MCF 10A (cell line): ENCODE results near the gene DNM2. TPM values are rescaled to one million over a fixed set of nuclear protein-coding genes. Genes with fewer than 3 reads are reported as not detected.
"Not testable (repeated sequence)": the region's sequence is repeated elsewhere in the genome, so short reads cannot be mapped to it uniquely, and the experiment has no call there.

Experiments
- BruUV-seq: library from RNA; stranded (reverse); fragments of 400-500 nt; replicated peaks from 2 replicates; lab custom pipeline; 2021; lab: Mats Ljungman, UMichigan
- CTCF ChIA-PET: fragments of 300-600 bp; sonication (Branson Sonifier 250); formaldehyde crosslinking; extraction: SDS; loops from one replicate; lab custom pipeline; 2021; ENCODE audit warnings: antibody characterized with exemption, inconsistent platforms; lab: Yijun Ruan, JAX
- POLR2A ChIA-PET: fragments of 300-600, 350-650 bp; sonication (Branson Sonifier 250); formaldehyde crosslinking; extraction: SDS; loops from one replicate; lab custom pipeline; 2020; ENCODE audit warnings: antibody characterized with exemption, inconsistent platforms; lab: Yijun Ruan, JAX
- DNase-seq: peaks from one replicate; pipeline ENCODE4 v3.0.0-alpha.2; 2018; ENCODE audit not compliant: unreplicated experiment
- H3K27ac Mint-ChIP-seq: one replicate; pipeline ENCODE4 v1.8.0; 2022; ENCODE audit warnings: mild to moderate bottlenecking, low read depth, mixed read lengths; ENCODE audit not compliant: unreplicated experiment
- H3K27me3 Mint-ChIP-seq: one replicate; pipeline ENCODE4 v1.8.0; 2022; ENCODE audit warnings: mixed read lengths; ENCODE audit not compliant: insufficient read depth, unreplicated experiment
- H3K36me3 Mint-ChIP-seq: one replicate; pipeline ENCODE4 v1.8.0; 2022; ENCODE audit warnings: mild to moderate bottlenecking, moderate library complexity, mixed read lengths; ENCODE audit not compliant: insufficient read depth, unreplicated experiment
- H3K4me1 Mint-ChIP-seq: one replicate; pipeline ENCODE4 v1.8.0; 2022; ENCODE audit warnings: mixed read lengths; ENCODE audit not compliant: insufficient read depth, unreplicated experiment
- H3K4me3 Mint-ChIP-seq: one replicate; pipeline ENCODE4 v1.8.0; 2022; ENCODE audit warnings: mild to moderate bottlenecking, moderate library complexity, mixed read lengths; ENCODE audit not compliant: unreplicated experiment
- H3K9me3 Mint-ChIP-seq: one replicate; pipeline ENCODE4 v1.8.0; 2022; ENCODE audit warnings: mixed read lengths; ENCODE audit not compliant: unreplicated experiment
- intact Hi-C: fragments of 100-400 bp; cut with micrococcal nuclease; formaldehyde crosslinking; loops from 2 replicates; pipeline ENCODE4 v1.14.1; 2022
- total RNA-seq: library from RNA; stranded (reverse); gene quantifications from 2 replicates; pipeline ENCODE4 v1.2.3, GENCODE V29; 2022
- TF ChIP-seq, protein P1 (sequence below): fragments of 200-600 bp; IDR thresholded peaks from one replicate; pipeline ENCODE4 v1.8.0; 2022; ENCODE audit warnings: antibody characterized with exemption, mild to moderate bottlenecking; ENCODE audit not compliant: unreplicated experiment

DNM2 gene
- total RNA-seq, 1 experiment from 2014 or later, result 114 TPM

DNA sequence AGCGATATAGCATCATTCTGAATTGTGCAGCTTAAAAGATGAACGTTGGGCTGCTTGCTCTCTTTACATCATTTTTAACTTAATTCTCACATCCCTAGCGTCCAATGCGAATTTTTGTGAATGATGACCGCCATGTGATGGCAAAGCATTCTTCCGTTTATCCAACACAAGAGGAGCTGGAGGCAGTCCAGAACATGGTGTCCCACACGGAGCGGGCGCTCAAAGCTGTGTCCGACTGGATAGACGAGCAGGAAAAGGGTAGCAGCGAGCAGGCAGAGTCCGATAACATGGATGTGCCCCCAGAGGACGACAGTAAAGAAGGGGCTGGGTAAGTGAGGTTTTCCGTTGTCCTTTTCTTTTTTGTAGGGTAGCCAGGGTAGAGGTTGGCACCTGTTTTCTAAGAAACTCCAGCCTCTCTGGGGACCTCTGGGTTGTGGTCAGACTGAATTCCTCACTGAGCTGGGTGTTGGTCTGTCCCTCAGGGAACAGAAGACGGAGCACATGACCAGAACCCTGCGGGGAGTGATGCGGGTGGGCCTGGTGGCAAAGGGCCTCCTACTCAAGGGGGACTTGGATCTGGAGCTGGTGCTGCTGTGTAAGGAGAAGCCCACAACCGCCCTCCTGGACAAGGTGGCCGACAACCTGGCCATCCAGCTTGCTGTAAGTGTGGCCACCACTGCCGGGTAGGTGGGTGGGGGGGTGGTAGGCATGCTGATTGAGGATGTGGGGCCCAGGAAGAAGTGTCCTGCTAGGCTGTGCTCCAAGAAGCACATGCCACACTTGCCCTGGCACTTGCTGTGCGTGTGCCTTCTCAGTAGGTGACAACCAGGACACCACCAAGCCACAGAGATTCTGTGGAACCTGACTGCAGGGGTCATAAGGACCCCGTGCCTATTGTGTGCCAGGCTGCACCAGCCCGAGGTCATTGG, 46.7 kb upstream of the DNM2 start:
- Mint-ChIP-seq H3K27ac (no peak overlapping the region), H3K4me3 (no peak overlapping the region), H3K4me1 (peaks cover 4% of the 10 kb centered on the region), H3K27me3 (no peaks in the 10 kb centered on the region), H3K9me3 (no peaks in the 10 kb centered on the region), H3K36me3 (peaks cover 71% of the 10 kb centered on the region)
- ChIA-PET POLR2A (interaction anchor here (1.1 to 2.5 kb wide), 3 partner anchors 15 to 105 kb away, joined by 3 to 7 read pairs (median 5); partner anchors contain the start of gene KRI1), CTCF (interaction anchor here (0.6 to 3.5 kb wide), 5 partner anchors 16 to 90 kb away, joined by 3 to 17 read pairs (median 4); no protein-coding TSS in a partner anchor)
- intact Hi-C loops, result no loop called here
- BruUV-seq, result TSS peak; percentile 52
- DNase-seq, result no peak
- TF ChIP-seq, protein P1, sequence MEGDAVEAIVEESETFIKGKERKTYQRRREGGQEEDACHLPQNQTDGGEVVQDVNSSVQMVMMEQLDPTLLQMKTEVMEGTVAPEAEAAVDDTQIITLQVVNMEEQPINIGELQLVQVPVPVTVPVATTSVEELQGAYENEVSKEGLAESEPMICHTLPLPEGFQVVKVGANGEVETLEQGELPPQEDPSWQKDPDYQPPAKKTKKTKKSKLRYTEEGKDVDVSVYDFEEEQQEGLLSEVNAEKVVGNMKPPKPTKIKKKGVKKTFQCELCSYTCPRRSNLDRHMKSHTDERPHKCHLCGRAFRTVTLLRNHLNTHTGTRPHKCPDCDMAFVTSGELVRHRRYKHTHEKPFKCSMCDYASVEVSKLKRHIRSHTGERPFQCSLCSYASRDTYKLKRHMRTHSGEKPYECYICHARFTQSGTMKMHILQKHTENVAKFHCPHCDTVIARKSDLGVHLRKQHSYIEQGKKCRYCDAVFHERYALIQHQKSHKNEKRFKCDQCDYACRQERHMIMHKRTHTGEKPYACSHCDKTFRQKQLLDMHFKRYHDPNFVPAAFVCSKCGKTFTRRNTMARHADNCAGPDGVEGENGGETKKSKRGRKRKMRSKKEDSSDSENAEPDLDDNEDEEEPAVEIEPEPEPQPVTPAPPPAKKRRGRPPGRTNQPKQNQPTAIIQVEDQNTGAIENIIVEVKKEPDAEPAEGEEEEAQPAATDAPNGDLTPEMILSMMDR, result no peak

GRCh38 chr19:10671922-10672321, 46.0 kb upstream of the DNM2 start:
- DNase-seq, intact Hi-C loops, H3K4me3 Mint-ChIP-seq, BruUV-seq, H3K4me1 Mint-ChIP-seq, H3K27ac Mint-ChIP-seq, H3K9me3 Mint-ChIP-seq, H3K27me3 Mint-ChIP-seq: not testable (repeated sequence)
- ChIA-PET CTCF (interaction anchor here (0.6 to 3.5 kb wide), 6 partner anchors 9 to 91 kb away, joined by 3 to 17 read pairs (median 4); no protein-coding TSS in a partner anchor), POLR2A (interaction anchor here (1.1 to 1.9 kb wide), 3 partner anchors 16 to 106 kb away, joined by 3 to 5 read pairs (median 4); partner anchors contain the start of genes DNM2 and KRI1)
- H3K36me3 Mint-ChIP-seq, result peaks cover 79% of the 10 kb centered on the region

- H3K27ac Mint-ChIP-seq, BruUV-seq, H3K4me1 Mint-ChIP-seq, H3K9me3 Mint-ChIP-seq, DNase-seq, H3K27me3 Mint-ChIP-seq, H3K4me3 Mint-ChIP-seq, intact Hi-C loops: not testable (repeated sequence)
- CTCF ChIA-PET, result interaction anchor here (0.7 to 1.3 kb wide), 4 partner anchors 14 to 199 kb away, joined by 3 to 4 read pairs (median 4); no protein-coding TSS in a partner anchor
- POLR2A ChIA-PET, result interaction anchor here (1.1 kb wide), 1 partner anchor 17 kb away, joined by 4 read pairs; no protein-coding TSS in a partner anchor
- peaks cover 96% of the 10 kb centered on the region for H3K36me3 Mint-ChIP-seq
Observed at GRCh38 chr19:10675214-10675613, 42.7 kb upstream of the DNM2 start.

DNA sequence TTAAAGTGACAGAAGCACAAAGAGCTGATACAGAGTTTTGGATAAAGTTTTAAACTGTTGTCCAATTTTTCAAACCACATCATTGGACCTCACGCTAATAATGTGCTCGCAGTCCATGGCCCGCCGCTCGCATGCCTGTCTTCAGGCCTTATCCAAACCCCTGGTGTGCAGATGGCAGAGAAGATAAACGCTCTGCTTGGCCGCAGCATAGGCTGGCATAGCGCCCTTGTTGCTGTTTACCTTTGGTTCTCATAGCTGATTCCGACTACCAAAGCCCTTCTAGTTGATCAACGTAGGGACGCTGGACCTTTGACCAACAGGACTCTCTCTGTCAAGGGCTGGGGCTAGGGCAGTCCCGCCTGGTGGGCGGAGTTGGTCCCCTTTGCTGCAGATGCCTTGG, 40.1 kb upstream of the DNM2 start:
- no peak overlapping the region for H3K27ac Mint-ChIP-seq
- H3K4me3 Mint-ChIP-seq, result no peak overlapping the region
- no peaks in the 10 kb centered on the region for H3K27me3 Mint-ChIP-seq
- DNase-seq, result no peak
- H3K9me3 Mint-ChIP-seq, result no peaks in the 10 kb centered on the region
- ChIA-PET POLR2A (interaction anchor here (0.6 kb wide), 1 partner anchor 18 kb away, joined by 3 read pairs; no protein-coding TSS in a partner anchor), CTCF (interaction anchor here (0.5 to 1.5 kb wide), 2 partner anchors 22 to 166 kb away, joined by 3 to 9 read pairs; no protein-coding TSS in a partner anchor)
- H3K4me1 Mint-ChIP-seq, result peaks cover under 1% of the 10 kb centered on the region
- BruUV-seq, result no TSS peak
- intact Hi-C loops, result no loop called here
- H3K36me3 Mint-ChIP-seq, result peaks cover 98% of the 10 kb centered on the region
- TF ChIP-seq, protein P1, result no peak
